Spleen (tissue), 7 donors: ENCODE data around the gene JCHAIN.
"Not testable (repeated sequence)": the region's sequence is repeated elsewhere in the genome, so short reads cannot be mapped to it uniquely, and the experiment has no call there.

Experiments
- CTCF ChIP-seq, 11 experiments: fragments of 200-600 bp in 7 of 11; fragments of 450-650 bp in 4 of 11; sonication (generic) in 4 of 11; IDR thresholded peaks in 8 of 11; conservative IDR thresholded peaks in 3 of 11; 1 replicate in 7 of 11; 2 replicates in 4 of 11; pipeline versions ENCODE4 v1.4.0 to v1.8.0; 2016 to 2021; ENCODE audit warnings: antibody characterized with exemption in 11 of 11, inconsistent platforms in 4 of 11, mild to moderate bottlenecking in 1 of 11
- POLR2AphosphoS5 ChIP-seq, 3 donors: sonication (generic); formaldehyde crosslinking; IDR thresholded peaks; one replicate each; pipeline ENCODE4 v1.5.1; 2017; ENCODE audit warnings: antibody characterized with exemption in 3 of 3
- donor health status: DM: no; HTN: no; CAD: no; lungs with moderate emphysema.
- donor health status: DM: no; HTN: no; CAD: no.
- donor health status: DM: no; HTN: no; CAD: no.

- not testable (repeated sequence) for TF ChIP-seq CTCF (IDR thresholded peaks at IDR 0.05 in 8 of 11, conservative IDR thresholded peaks at IDR 0.05 in 3 of 11); POLR2AphosphoS5 (IDR thresholded peaks at IDR 0.05)
Measured at GRCh38 chr4:70650741-70651140, 15.6 kb downstream of the JCHAIN start.
